H1 (cell line): ENCODE measurements around the gene PIGU. TPM values are rescaled to one million over a fixed set of nuclear protein-coding genes. Genes with fewer than 3 reads are reported as not detected.
A peak's percentile ranks its signal among the peaks of the same experiment; 100 is the strongest.

ENCODE experiments used
- CTCF ChIA-PET: fragments of 300-600 bp; sonication (Branson Sonifier 250); formaldehyde crosslinking; loops from one replicate; lab custom pipeline; 2021; ENCODE audit not compliant: partially characterized antibody; lab: Charles Lee
- POLR2A ChIA-PET: fragments of 300-600 bp; sonication (Branson Sonifier 250); formaldehyde crosslinking; loops from one replicate; lab custom pipeline; 2021; ENCODE audit warnings: inconsistent platforms; ENCODE audit not compliant: partially characterized antibody; lab: Charles Lee
- DNase-seq, 2 experiments: peaks; one replicate each; pipeline versions ENCODE4 v3.0.0 to v3.0.0-alpha.2; 2010 to 2022; ENCODE audit warnings: low spot score in 2 of 2, low read depth in 1 of 2, mixed read lengths in 1 of 2
- FAIRE-seq: peaks from 2 replicates; lab custom pipeline; 2011; peaks lifted over from hg19 to GRCh38; lab: Jason Lieb, UNC
- H2AFZ ChIP-seq: 2 replicates; pipeline ENCODE4 v1.8.1; 2012; ENCODE audit warnings: low read length, inconsistent platforms
- H2AK5ac ChIP-seq: 2 replicates; pipeline ENCODE4 v1.6.1; 2013; ENCODE audit warnings: low read depth, low read length
- H2BK120ac ChIP-seq: replicated peaks from 2 replicates; pipeline ENCODE3; 2013; ENCODE audit warnings: low read depth, low read length, inconsistent platforms
- H2BK12ac ChIP-seq: 2 replicates; pipeline ENCODE4 v1.6.1; 2013; ENCODE audit warnings: low read depth, low read length
- H2BK15ac ChIP-seq: 2 replicates; pipeline ENCODE4 v1.6.1; 2013; ENCODE audit warnings: low read length
- H2BK20ac ChIP-seq: 2 replicates; pipeline ENCODE4 v1.6.1; 2013; ENCODE audit warnings: low read length
- H2BK5ac ChIP-seq: 2 replicates; pipeline ENCODE4 v1.6.1; 2013; ENCODE audit warnings: low read depth, low read length
- H3K14ac ChIP-seq: 2 replicates; pipeline ENCODE4 v1.6.1; 2013; ENCODE audit warnings: inconsistent platforms; ENCODE audit not compliant: insufficient read length
- H3K18ac ChIP-seq: 2 replicates; pipeline ENCODE4 v1.6.1; 2013; ENCODE audit warnings: low read length; ENCODE audit errors: extremely low read depth
- H3K23ac ChIP-seq: 2 replicates; pipeline ENCODE4 v1.6.1; 2013; ENCODE audit warnings: inconsistent platforms; ENCODE audit not compliant: insufficient read length
- H3K23me2 ChIP-seq: 2 replicates; pipeline ENCODE4 v1.6.1; 2013; ENCODE audit warnings: low read depth, low read length
- H3K27ac ChIP-seq: 2 replicates; pipeline ENCODE4 v1.6.1; 2011; ENCODE audit warnings: low read depth, low read length, inconsistent platforms
- H3K27me3 ChIP-seq, 4 experiments: replicated peaks in 1 of 4; 1 replicate in 1 of 4; 2 replicates in 3 of 4; pipeline versions ENCODE4 v1.6.1 to v1.8.1; 2011 to 2013; ENCODE audit warnings: low read length in 3 of 4, mild to moderate bottlenecking in 3 of 4, inconsistent platforms in 2 of 4, mixed read lengths in 2 of 4, moderate library complexity in 1 of 4; ENCODE audit not compliant: control insufficient read depth in 3 of 4, insufficient read depth in 3 of 4; ENCODE audit errors: extremely low read depth in 1 of 4
- H3K36me3 ChIP-seq, 4 experiments: 2 replicates each; pipeline versions ENCODE4 v1.6.1 to v1.8.1; 2011 to 2013; ENCODE audit warnings: mild to moderate bottlenecking in 4 of 4, low read length in 3 of 4, moderate library complexity in 2 of 4, control low read depth in 1 of 4, inconsistent platforms in 1 of 4; ENCODE audit not compliant: insufficient read depth in 4 of 4, control insufficient read depth in 2 of 4
- H3K4ac ChIP-seq: replicated peaks from 2 replicates; pipeline ENCODE3; 2013; ENCODE audit warnings: low read length, low read depth, mixed read lengths, inconsistent platforms; ENCODE audit not compliant: insufficient read length
- H3K4me1 ChIP-seq, 4 experiments: replicated peaks in 1 of 4; 1 replicate in 1 of 4; 2 replicates in 3 of 4; pipeline versions ENCODE4 v1.6.1 to v1.8.1; 2011 to 2013; ENCODE audit warnings: low read length in 3 of 4, inconsistent platforms in 2 of 4, mixed read lengths in 1 of 4; ENCODE audit not compliant: insufficient read depth in 4 of 4, control insufficient read depth in 3 of 4
- H3K4me2 ChIP-seq, 2 experiments: 2 replicates each; pipeline versions ENCODE4 v1.6.1 to v1.8.1; 2011 to 2013; ENCODE audit warnings: low read depth in 2 of 2, low read length in 2 of 2, control low read depth in 1 of 2, inconsistent platforms in 1 of 2, mild to moderate bottlenecking in 1 of 2; ENCODE audit not compliant: insufficient read depth in 1 of 2
- H3K4me3 ChIP-seq, 4 experiments: fragments of 200-600, 300-600 bp in 1 of 4; sonication (generic), shearing (Covaris generic), sonication (Bioruptor Twin) in 1 of 4; 2 replicates each; pipeline versions ENCODE4 v1.5.1 to v1.8.1; 2011 to 2016; ENCODE audit warnings: low read length in 4 of 4, low read depth in 3 of 4, control low read depth in 2 of 4, inconsistent platforms in 2 of 4, mild to moderate bottlenecking in 2 of 4, mixed read lengths in 1 of 4, moderate library complexity in 1 of 4; ENCODE audit not compliant: insufficient read depth in 2 of 4; ENCODE audit errors: extremely low read depth in 1 of 4
- H3K56ac ChIP-seq: replicated peaks from 2 replicates; pipeline ENCODE3; 2013; ENCODE audit warnings: low read depth, mild to moderate bottlenecking, mixed read lengths, low read length, inconsistent platforms; ENCODE audit not compliant: insufficient read length
- H3K79me1 ChIP-seq: 2 replicates; pipeline ENCODE4 v1.6.1; 2013; ENCODE audit warnings: low read depth, low read length, control low read depth
- H3K79me2 ChIP-seq, 2 experiments: 2 replicates each; pipeline versions ENCODE4 v1.6.1 to v1.8.1; 2012 to 2013; ENCODE audit warnings: low read length in 2 of 2, mild to moderate bottlenecking in 2 of 2, inconsistent platforms in 1 of 2; ENCODE audit not compliant: insufficient read depth in 2 of 2, control insufficient read depth in 1 of 2
- H3K9ac ChIP-seq, 4 experiments: replicated peaks in 1 of 4; 1 replicate in 1 of 4; 2 replicates in 3 of 4; pipeline versions ENCODE4 v1.6.1 to v1.8.1; 2011 to 2013; ENCODE audit warnings: low read depth in 3 of 4, low read length in 3 of 4, control low read depth in 2 of 4, mild to moderate bottlenecking in 2 of 4, moderate library complexity in 2 of 4, inconsistent platforms in 1 of 4; ENCODE audit errors: extremely low read depth in 1 of 4
- H3K9me3 ChIP-seq, 2 experiments: 2 replicates each; pipeline versions ENCODE4 v1.6.1 to v1.8.1; 2012 to 2013; ENCODE audit warnings: mild to moderate bottlenecking in 2 of 2, moderate library complexity in 2 of 2, control low read depth in 1 of 2, inconsistent platforms in 1 of 2, low read depth in 1 of 2, low read length in 1 of 2, mixed read lengths in 1 of 2; ENCODE audit not compliant: insufficient read depth in 2 of 2
- H4K20me1 ChIP-seq, 2 experiments: replicated peaks in 1 of 2; 2 replicates each; pipeline versions ENCODE3 to v1.8.1; 2011 to 2013; ENCODE audit warnings: inconsistent platforms in 2 of 2, low read length in 2 of 2, mild to moderate bottlenecking in 1 of 2; ENCODE audit not compliant: insufficient read depth in 2 of 2, control insufficient read depth in 1 of 2
- H4K5ac ChIP-seq: 2 replicates; pipeline ENCODE4 v1.6.1; 2013; ENCODE audit warnings: low read length, low read depth, mixed read lengths, inconsistent platforms; ENCODE audit not compliant: insufficient read length
- H4K8ac ChIP-seq: 2 replicates; pipeline ENCODE4 v1.8.0; 2013; ENCODE audit warnings: mild to moderate bottlenecking, moderate library complexity, low read length, inconsistent platforms; ENCODE audit not compliant: insufficient read depth; ENCODE audit errors: extremely low read depth
- H4K91ac ChIP-seq: replicated peaks from 2 replicates; pipeline ENCODE3; 2013; ENCODE audit warnings: low read length, mixed read lengths, inconsistent platforms; ENCODE audit not compliant: insufficient read length
- ASH2L ChIP-seq: fragments of 200-600, 300-600 bp; sonication (generic); IDR thresholded peaks from one replicate; pipeline ENCODE4 v1.7.1; 2017; ENCODE audit warnings: low read length
- BCL11A ChIP-seq, 2 experiments: IDR thresholded peaks; one replicate each; pipeline ENCODE4 v1.6.1; 2011; ENCODE audit warnings: low read depth in 2 of 2, low read length in 2 of 2, mild to moderate bottlenecking in 2 of 2
- CTCF ChIP-seq, 3 experiments: IDR thresholded peaks; 1 replicate in 2 of 3; 2 replicates in 1 of 3; pipeline versions ENCODE4 v1.5.1 to v1.6.1; 2011; ENCODE audit warnings: low read length in 3 of 3, mild to moderate bottlenecking in 3 of 3, inconsistent platforms in 2 of 3, low read depth in 1 of 3, moderate library complexity in 1 of 3; ENCODE audit not compliant: insufficient read depth in 1 of 3; ENCODE audit errors: control extremely low read depth in 1 of 3
- E2F6 ChIP-seq: IDR thresholded peaks from 2 replicates; pipeline ENCODE4 v1.6.1; 2012; ENCODE audit warnings: inconsistent platforms
- EP300 ChIP-seq, 2 experiments: IDR thresholded peaks; 1 replicate in 1 of 2; 2 replicates in 1 of 2; pipeline ENCODE4 v1.6.1; 2011 to 2012; ENCODE audit warnings: low read depth in 2 of 2, low read length in 2 of 2, mild to moderate bottlenecking in 2 of 2, borderline replicate concordance in 1 of 2, inconsistent platforms in 1 of 2, moderate library complexity in 1 of 2
- JUND ChIP-seq: IDR thresholded peaks from 2 replicates; pipeline ENCODE4 v1.6.1; 2011; ENCODE audit warnings: mild to moderate bottlenecking, improper control_type of control experiment, low read length
- POU5F1 ChIP-seq: IDR thresholded peaks from 2 replicates; pipeline ENCODE4 v1.6.1; 2011; ENCODE audit warnings: low read depth, mild to moderate bottlenecking, low read length, moderate library complexity
- SP4 ChIP-seq: IDR thresholded peaks from 2 replicates; pipeline ENCODE4 v1.6.1; 2012; ENCODE audit warnings: low read length, inconsistent platforms
- WGBS, 2 experiments: shearing (Covaris generic) in 1 of 2; methylation state at CpG; one replicate each; pipeline versions ENCODE4 v1.1.6 to v1.1.7; 2013 to 2015; ENCODE audit warnings: low lambda C conversion rate in 2 of 2, mixed read lengths in 2 of 2, inconsistent platforms in 1 of 2, low coverage in 1 of 2, missing lambda C conversion rate in 1 of 2; ENCODE audit not compliant: insufficient replicate concordance in 2 of 2, insufficient coverage in 1 of 2, insufficient read length in 1 of 2; ENCODE audit errors: extremely low coverage in 1 of 2, missing lambda C conversion rate in 1 of 2; 5-methylcytosine and 5-hydroxymethylcytosine counted together
- polyA plus RNA-seq, 7 experiments: library from polyadenylated mRNA; depleted of rRNA in 3 of 7; stranded (reverse) in 5 of 7; unstranded in 2 of 7; fragments of >200 nt in 5 of 7; fragments of 200-250 nt in 2 of 7; gene quantifications; 1 replicate in 5 of 7; 2 replicates in 1 of 7; 4 replicates in 1 of 7; pipeline versions ENCODE4 v1.2.1 to v1.2.3, GENCODE V29; 2011 to 2013; ENCODE audit warnings: missing spikeins in 2 of 7, mixed read lengths in 2 of 7
- total RNA-seq: library from RNA; stranded (reverse); fragmentation: NEBNext Ultra II Directional; extraction: Animal tissue kit (Norgen Biotek cat#: 25700); gene quantifications from 2 replicates; pipeline ENCODE4 v1.2.1, GENCODE V29; 2021

PIGU gene
- total and polyA plus RNA-seq, 2 of the 8 experiments (the other 6 are each of a cell fraction or from before 2014, with no cell fraction given), result 28.3 to 117 TPM

- Histone ChIP-seq H2BK12ac (no peak overlapping the region), H3K23me2 (peaks cover 5% of the 10 kb centered on the region; the same call in 1 of the 2 replicates), H2BK5ac (no peak overlapping the region), H3K9ac (peak overlapping the region in 1 of 4 experiments; percentile 34; a peak in 1 of 7 replicates), H4K20me1 (peaks cover 0 to 2% of the 10 kb centered on the region in 2 experiments), H3K4ac (no peak overlapping the region), H3K79me1 (no peaks in the 10 kb centered on the region), H4K5ac (no peak overlapping the region), H3K27ac (no peak overlapping the region), H4K8ac (no peak overlapping the region), H4K91ac (no peak overlapping the region), H3K23ac (no peak overlapping the region), H3K79me2 (no peaks in the 10 kb centered on the region), H3K4me1 (peaks cover 0 to 9% (median 2%) of the 10 kb centered on the region in 4 experiments; a peak in 3 of 7 replicates), H3K14ac (no peak overlapping the region), H3K4me2 (peak overlapping the region; percentile 76 to 88), H2BK120ac (no peak overlapping the region), H3K18ac (no peak overlapping the region), H3K4me3 (peak overlapping the region; percentile 23 to 55 (median 30); a peak in 7 of 8 replicates), H3K36me3 (peaks cover 2 to 10% (median 5%) of the 10 kb centered on the region in 4 experiments; a peak in 4 of 8 replicates), H2BK20ac (no peak overlapping the region), H3K56ac (no peak overlapping the region), H2AFZ (peak overlapping the region; percentile 60; the same call in 1 of the 2 replicates), H3K9me3 (no peaks in the 10 kb centered on the region), H2BK15ac (no peak overlapping the region), H3K27me3 (no peaks in the 10 kb centered on the region), H2AK5ac (no peak overlapping the region)
- no peak for FAIRE-seq
- POLR2A ChIA-PET, result interaction anchor here (0.6 to 1.5 kb wide), 7 partner anchors 7 to 296 kb away, joined by 3 to 5 read pairs (median 3); partner anchors contain the start of genes AHCY, DYNLRB1 and MAP1LC3A
- DNase-seq, result peak in 1 of 2 experiments; percentile 67
- WGBS, 2 experiments, result 28% methylated on average over 19 of the region's 19 CpGs; no CpG with 5 or more reads in 1 of the 2 experiments
- CTCF ChIA-PET, result interaction anchor here (0.8 to 3.8 kb wide), 15 partner anchors 11 to 354 kb away, joined by 3 to 18 read pairs (median 4); no protein-coding TSS in a partner anchor
- TF ChIP-seq EP300 (IDR thresholded peaks at IDR 0.05; ENCODE audit: borderline replicate concordance in 1 of 2, low read depth in 2 of 2, low read length in 2 of 2), result peak in 1 of 2 experiments; percentile 41; a peak in 1 of 3 replicates
- no peak for TF ChIP-seq POU5F1
- TF ChIP-seq ASH2L, result peak; percentile 26
- TF ChIP-seq JUND, result 0 out of 2 replicates have a peak, but pooled peaks have one; percentile 52
- no peak for TF ChIP-seq CTCF (IDR thresholded peaks at IDR 0.05; ENCODE audit: control extremely low read depth in 1 of 3, insufficient read depth in 1 of 3, low read depth in 1 of 3, low read length in 3 of 3)
- no peak for TF ChIP-seq BCL11A (IDR thresholded peaks at IDR 0.05; ENCODE audit: low read depth in 2 of 2, low read length in 2 of 2)
- 0 out of 2 replicates have a peak, but pooled peaks have one; percentile 24 for TF ChIP-seq E2F6
- TF ChIP-seq SP4, result no peak
These were observed 132.6 kb downstream of the PIGU start for GRCh38 chr20:34544109-34544796.
